DMS79 (cell line): Measurements from ENCODE around the gene BRSK2.
A peak's percentile ranks its signal among the peaks of the same experiment; 100 is the strongest.

ENCODE experiments used
- DNase-seq: peaks from one replicate; lab custom pipeline; 2025; lab: John Stamatoyannopoulos, UW

BRSK2 gene

GRCh38 chr11:1483445-1483961 is 93.8 kb downstream of the BRSK2 start:
- no peak for DNase-seq

- no peak for DNase-seq
These were observed 94.4 kb downstream of the BRSK2 start for GRCh38 chr11:1484061-1484671.

- no peak for DNase-seq
These were observed 95.2 kb downstream of the BRSK2 start for GRCh38 chr11:1484695-1485503.

- DNase-seq = no peak
These were observed 95.8 kb downstream of the BRSK2 start for GRCh38 chr11:1485504-1485885.

GRCh38 chr11:1486054-1486825 is 96.5 kb downstream of the BRSK2 start, which contains the start of gene MOB2:
MOB2 (minus strand) TSS chr11:1486779; CDS start chr11:1486556, 223 bp downstream.
- peak; percentile 15 for DNase-seq

GRCh38 chr11:1487091-1487850 is 97.5 kb downstream of the BRSK2 start:
- DNase-seq = no peak

- DNase-seq = no peak
These were observed 98.3 kb downstream of the BRSK2 start for GRCh38 chr11:1487851-1488574.

- DNase-seq = no peak
These were observed 98.9 kb downstream of the BRSK2 start for GRCh38 chr11:1488575-1489180.

- DNase-seq = no peak
These were observed 100.9 kb downstream of the BRSK2 start for GRCh38 chr11:1490651-1491050.

GRCh38 chr11:1491379-1491778 is 101.6 kb downstream of the BRSK2 start:
- no peak for DNase-seq

GRCh38 chr11:1493650-1494244 is 104.0 kb downstream of the BRSK2 start:
- DNase-seq = no peak

- DNase-seq = no peak
These were observed 104.9 kb downstream of the BRSK2 start for GRCh38 chr11:1494650-1495049.

- DNase-seq = no peak
These were observed 106.5 kb downstream of the BRSK2 start for GRCh38 chr11:1496091-1496760.

GRCh38 chr11:1496761-1497095 is 107.0 kb downstream of the BRSK2 start:
- DNase-seq = no peak

- DNase-seq = no peak
These were observed 107.9 kb downstream of the BRSK2 start for GRCh38 chr11:1497600-1497999.

- DNase-seq = no peak
These were observed 108.5 kb downstream of the BRSK2 start for GRCh38 chr11:1498262-1498661.

- no peak for DNase-seq
These were observed 109.6 kb downstream of the BRSK2 start for GRCh38 chr11:1499261-1499890.

- no peak for DNase-seq
These were observed 110.2 kb downstream of the BRSK2 start for GRCh38 chr11:1499899-1500298.
